OCI-LY7 (cell line): ENCODE measurements around the gene PDXK.

Source experiments
- CTCF ChIP-seq: fragments of 200-600 bp; sonication (generic); conservative IDR thresholded peaks from 2 replicates; pipeline ENCODE4 v1.5.1; 2014; ENCODE audit warnings: mild to moderate bottlenecking, antibody characterized with exemption, low read length, moderate library complexity, mixed read lengths
- EZH2phosphoT487 ChIP-seq: fragments of 200-600 bp; sonication (generic); IDR thresholded peaks from 2 replicates; pipeline ENCODE4 v1.6.1; 2018; ENCODE audit warnings: low read depth, borderline replicate concordance, mild to moderate bottlenecking, mixed run types, antibody characterized with exemption, low read length, moderate library complexity, mixed read lengths

GRCh38 chr21:43808832-43809251 lies 89.9 kb downstream of the PDXK start:
- TF ChIP-seq CTCF (no peak), EZH2phosphoT487 (no peak)
